GM19468 (cell line): ENCODE data around the gene ELAC1.
"Not testable (repeated sequence)": the region's sequence is repeated elsewhere in the genome, so short reads cannot be mapped to it uniquely, and the experiment has no call there.

Source experiments
- ATAC-seq: cut with Tn5 transposase; IDR thresholded peaks from one replicate; pipeline ENCODE4 v1.9.1; 2021; ENCODE audit warnings: mild to moderate bottlenecking, moderate library complexity, moderate number of reproducible peaks; ENCODE audit not compliant: unreplicated experiment; ENCODE audit errors: extremely low read depth

Gene ELAC1

DNA sequence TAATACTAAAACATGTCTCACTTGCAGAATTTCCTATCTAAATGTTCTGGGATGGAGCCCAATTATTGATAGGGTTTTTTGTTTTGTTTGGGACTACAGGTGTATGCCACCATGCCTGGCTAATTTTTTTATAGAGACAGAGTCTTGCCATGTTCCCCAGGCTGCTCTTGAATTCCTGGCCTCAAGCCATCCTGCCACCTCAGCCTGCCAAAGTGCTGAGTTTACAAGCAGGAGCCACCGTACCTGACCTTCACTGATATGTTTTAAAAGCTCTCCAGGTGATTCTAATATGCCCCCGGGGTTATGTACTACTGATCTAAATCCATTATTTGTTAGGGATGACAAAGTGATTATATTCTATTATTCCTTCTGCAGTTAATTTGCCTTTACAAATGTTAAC lies 2.2 kb downstream of the ELAC1 start:
- ATAC-seq = no peak

DNA sequence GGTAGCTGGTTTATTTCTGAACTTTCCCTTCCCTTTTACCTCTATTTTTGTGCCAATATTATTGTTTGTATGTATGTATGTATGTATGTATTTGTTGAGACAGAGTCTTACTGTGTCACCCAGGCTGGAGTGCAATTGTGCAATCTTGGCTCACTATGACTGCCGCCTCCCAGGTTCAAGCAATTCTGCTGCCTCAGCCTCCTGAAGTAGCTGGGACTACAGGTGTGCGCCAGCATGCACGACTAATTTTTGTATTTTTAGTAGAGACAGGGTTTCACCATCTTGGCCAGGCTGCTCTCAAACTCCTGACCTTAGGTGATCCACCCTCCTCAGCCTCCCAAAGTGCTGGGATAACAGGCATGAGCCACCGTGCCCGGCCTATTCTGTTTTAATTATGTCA lies 4.6 kb downstream of the ELAC1 start:
- ATAC-seq = not testable (repeated sequence)

- no peak for ATAC-seq
These were observed 5.7 kb downstream of the ELAC1 start for GRCh38 chr18:50973367-50974126.

DNA sequence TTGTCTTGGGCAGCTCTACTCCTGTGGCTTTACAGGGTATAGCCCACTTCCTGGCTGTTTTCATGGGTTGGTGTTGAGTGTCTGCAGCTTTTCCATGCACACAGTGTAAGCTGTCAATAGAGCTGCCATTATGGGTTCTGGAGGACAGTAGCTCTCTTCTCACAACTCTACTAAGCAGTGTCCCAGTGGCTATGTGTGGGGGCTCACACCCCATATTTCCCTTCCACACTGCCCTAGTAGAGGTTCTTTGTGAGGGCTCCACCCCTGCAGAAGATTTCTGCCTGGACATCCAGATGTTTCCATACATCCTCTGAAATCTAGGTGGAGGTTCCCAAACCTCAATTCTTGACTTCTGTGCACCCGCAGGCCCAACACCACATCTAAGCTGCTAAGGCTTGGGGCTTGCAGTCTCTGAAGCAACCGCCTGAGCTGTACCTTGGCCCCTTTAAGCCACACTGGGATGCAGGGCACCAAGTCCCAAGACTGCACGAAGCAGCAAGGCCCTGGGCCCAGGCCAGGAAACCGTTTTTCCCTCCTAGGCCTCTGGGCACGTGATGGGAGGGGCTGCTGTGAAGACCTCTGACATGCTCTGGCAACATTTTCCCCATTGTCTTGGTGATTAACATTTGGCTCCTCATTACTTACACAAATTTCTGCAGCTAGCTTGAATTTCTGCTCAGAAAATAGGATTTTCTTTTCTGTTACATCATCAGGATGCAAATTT lies 9.4 kb downstream of the ELAC1 start:
- ATAC-seq = no peak

GRCh38 chr18:50981381-50981780 lies 13.5 kb downstream of the ELAC1 start:
- ATAC-seq = no peak

DNA sequence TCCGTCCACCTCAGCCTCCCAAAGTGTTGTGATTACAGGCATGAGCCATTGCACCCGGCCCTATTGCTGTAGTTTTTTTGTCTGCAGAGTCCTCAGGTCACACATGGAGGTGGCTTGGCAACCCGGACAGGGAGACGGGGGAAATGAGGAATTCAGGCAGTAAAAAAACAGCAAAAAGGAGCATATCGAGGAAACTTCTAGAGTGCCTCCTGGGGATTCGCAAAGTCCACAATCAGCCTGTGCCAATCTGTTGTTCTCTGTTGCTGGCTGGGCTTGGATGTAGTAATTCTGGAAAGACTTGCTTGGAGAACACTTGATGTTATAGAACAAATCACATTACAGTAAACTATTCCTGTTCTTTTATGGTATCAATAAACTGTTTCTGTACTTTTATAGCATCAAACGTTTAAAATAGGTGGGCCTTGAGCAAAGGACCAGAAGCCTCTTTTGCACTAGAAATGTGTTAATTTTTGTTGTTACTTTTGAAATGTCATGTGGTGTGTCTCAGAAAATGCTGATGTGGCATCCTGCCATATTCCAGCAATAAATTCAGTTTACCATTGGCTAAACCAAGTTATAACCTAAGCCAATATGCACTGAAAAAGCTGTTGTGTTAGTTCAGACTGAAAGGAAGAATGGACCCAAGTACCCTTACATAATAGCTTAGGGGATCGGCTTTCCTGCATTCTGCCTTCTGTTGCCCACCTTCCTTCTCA lies 14.4 kb downstream of the ELAC1 start:
- no peak for ATAC-seq

DNA sequence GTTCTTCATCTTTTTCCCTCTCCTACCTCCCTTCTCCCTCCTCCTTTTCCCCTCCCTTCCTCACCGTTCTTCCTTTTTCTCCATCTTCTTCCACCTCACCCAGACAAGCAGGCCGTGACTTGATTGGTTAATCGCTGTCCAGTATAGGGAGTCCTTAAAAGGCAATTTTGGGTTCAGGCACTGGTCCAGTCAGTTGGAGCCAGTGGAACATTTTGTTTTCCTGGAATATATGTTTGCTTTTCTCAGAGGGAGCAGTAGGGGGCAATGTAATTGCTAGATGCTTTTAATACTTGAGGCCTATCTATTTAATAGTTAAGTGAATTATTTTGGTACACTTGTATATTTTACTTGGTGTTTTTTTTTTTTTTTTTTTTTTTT lies 15.0 kb downstream of the ELAC1 start:
- ATAC-seq = no peak

GRCh38 chr18:50986360-50987087 lies 18.7 kb downstream of the ELAC1 start:
- ATAC-seq = no peak

DNA sequence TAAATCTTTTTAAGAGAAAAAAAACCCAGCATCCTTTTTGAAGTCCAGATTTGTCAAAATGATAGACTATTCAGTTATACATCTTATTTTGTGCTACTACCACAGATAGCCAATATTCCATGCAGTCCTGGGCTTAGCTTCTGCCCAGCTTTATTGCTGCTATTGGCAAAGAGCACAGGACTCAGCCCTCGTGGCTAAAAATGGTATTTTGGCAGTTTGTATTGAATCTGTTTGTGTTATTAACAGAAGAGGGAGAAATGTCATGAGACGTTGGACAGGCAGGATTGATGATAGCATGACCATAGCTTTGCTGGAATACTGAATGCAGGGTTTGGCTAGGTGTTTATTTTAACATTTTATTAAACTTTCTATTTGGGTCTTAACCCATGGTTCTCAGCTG lies 19.4 kb downstream of the ELAC1 start:
- no peak for ATAC-seq

GRCh38 chr18:50989711-50990110 lies 21.9 kb downstream of the ELAC1 start:
- ATAC-seq = no peak

DNA sequence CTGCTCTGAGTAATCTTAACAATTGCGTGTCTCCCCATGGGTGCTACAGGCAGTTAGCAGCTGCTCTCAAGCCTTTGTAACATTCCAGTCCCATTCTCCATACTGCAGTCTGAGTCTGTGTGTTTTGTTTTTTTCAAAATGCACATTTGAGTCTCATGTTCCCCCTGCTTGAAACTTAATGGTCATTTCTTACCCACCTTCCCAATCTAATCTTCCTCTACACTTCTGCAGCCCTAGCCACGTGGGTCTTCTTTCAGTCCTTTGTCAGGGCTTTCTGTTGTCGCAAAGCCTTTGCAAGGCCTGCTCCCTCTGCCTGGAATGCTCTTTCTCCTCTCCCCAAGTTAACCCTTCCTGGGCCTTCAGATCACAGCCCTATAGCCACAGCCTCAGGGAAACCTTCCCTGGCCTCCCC lies 24.5 kb downstream of the ELAC1 start:
- ATAC-seq = no peak

DNA sequence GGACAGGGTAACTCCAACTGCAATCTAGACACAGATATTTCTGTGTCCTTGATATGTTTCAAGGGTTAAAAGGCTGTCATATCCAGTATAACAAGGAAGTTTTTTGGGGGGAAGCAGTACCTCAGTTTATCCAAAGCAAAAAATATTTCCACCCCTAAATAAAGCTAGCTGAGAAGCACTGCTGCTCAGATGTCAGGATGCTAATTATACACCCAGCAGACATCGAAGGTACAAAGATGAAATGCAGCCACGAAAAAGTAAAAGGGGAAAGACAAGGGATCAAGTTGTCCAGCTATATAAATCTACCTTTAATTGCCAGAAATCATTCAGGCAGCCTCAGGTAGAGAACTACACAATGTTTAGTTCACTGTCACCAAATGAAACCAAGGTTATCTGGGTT lies 26.2 kb downstream of the ELAC1 start:
- no peak for ATAC-seq

GRCh38 chr18:51003174-51003573 lies 35.3 kb downstream of the ELAC1 start:
- ATAC-seq = not testable (repeated sequence)

DNA sequence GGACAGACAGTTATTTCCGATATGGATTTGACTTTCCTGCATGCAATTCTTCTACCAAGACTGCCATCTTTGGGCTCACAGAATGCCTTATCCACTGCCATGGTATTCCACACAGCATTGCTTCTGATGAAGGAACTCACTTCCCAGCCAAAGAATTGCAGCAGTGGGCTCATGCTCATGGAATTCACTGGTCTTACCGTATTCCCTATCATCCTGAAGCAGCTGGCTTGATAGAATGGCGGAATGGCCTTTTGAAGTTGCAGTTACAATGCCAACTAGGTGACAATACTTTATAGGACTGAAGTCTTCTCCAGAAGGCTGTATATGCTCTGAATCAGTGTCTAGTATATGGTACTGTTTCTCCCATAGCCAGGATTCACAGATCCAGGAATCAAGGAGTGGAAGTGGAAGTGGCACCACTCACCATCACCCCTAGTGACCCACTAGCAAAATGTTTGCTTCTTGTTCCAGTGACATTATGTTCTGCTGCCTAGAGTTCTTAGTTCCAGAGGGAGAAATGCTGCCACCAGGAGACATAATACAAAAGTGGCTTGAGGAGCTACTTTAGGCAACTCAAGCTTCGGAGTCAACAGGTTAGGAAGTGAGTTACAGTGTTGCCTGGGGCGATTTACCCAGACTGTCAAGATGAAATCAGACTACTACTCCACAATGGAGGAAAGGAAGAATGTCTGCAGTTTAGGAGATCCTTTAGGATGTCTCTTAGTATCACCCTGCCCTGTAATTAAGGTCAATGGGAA lies 38.4 kb downstream of the ELAC1 start:
- no peak for ATAC-seq

DNA sequence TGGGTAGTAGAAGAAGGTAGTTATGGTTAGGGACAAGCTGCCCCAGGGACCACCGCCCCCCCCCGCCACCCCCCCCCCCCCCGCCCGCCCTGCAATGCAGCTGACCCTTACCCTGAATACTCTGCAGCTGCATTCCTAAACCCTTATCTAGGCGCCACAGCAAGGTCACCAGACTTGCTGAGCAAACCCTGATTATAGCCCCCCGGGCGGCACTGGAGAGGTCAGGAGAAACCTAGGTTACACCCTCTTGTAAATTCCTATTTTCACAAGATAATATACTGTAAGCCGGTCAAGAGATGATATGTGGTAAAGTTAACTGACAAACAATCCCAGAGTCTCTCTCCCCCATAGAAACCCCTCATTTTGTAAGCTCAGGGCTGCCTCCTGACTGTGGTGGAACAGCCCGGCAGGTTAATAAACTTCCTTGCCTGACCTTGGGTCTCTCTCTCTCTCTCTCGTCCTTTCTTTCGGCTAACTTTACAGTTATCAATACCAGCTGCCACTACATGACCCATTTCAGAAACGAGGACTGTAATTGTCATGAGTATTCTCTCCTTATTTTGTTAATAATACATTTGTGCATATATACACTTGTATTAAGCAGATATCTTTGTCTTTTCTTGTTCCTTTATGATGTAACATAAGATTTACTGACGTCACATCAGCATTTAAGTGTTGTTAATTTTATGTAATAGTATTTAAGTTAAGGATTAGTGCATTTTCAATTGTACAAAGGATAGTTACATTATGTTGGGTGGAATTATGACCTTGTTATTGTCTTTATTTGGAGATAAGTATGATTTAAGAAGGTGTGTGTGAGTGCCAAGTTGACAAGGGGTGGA lies 39.3 kb downstream of the ELAC1 start:
- ATAC-seq = no peak

GRCh38 chr18:51007790-51008139 lies 39.9 kb downstream of the ELAC1 start:
- ATAC-seq = no peak

DNA sequence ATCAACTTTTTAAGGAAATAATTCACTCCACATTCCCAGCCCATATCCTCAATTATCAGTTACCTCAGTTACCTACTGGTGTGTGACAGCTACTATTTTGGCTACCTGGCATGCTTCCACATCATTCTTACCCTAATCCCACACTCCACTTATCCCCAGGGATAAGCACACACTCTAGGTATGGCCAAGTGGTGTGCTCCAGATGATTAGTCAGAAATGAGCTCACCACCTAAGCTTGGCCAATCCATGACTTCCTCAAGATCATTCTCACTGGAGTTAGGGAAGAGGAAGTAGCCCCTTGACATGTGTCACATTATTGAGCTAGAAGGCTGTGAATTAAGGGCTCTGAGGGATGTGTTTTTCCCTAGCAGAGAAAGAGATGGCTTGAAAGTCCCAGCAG lies 41.2 kb downstream of the ELAC1 start:
- no peak for ATAC-seq

DNA sequence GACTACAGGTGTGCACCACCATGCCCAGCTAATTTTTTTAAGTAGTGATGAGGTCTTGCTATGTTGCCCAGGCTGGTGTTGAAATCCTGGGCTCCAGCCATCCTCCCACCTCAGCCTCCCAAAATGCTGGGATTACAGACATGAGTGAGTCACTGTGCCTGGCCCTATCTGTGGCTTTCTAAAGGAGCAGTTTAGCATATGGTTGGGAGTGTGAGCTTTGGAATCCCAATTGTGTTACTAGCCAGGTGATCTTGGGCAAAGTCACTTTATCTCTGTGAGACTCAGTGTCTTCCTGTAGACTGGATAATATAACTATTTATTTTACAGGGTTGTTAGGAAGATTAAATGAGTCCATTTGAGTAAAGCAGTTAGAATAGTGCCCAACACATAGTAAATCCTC lies 42.4 kb downstream of the ELAC1 start:
- ATAC-seq = no peak

- ATAC-seq = no peak
These were observed 43.9 kb downstream of the ELAC1 start for GRCh38 chr18:51011709-51012108.
